Fibroblast of skin of left biceps (primary cell): ENCODE measurements around the gene METRN.
A peak's percentile ranks its signal among the peaks of the same experiment; 100 is the strongest.

ENCODE experiments used
- DNase-seq, 2 experiments: peaks; one replicate each; pipeline ENCODE4 v3.0.0-alpha.2; 2013; ENCODE audit warnings: low read depth in 2 of 2

METRN gene

DNA sequence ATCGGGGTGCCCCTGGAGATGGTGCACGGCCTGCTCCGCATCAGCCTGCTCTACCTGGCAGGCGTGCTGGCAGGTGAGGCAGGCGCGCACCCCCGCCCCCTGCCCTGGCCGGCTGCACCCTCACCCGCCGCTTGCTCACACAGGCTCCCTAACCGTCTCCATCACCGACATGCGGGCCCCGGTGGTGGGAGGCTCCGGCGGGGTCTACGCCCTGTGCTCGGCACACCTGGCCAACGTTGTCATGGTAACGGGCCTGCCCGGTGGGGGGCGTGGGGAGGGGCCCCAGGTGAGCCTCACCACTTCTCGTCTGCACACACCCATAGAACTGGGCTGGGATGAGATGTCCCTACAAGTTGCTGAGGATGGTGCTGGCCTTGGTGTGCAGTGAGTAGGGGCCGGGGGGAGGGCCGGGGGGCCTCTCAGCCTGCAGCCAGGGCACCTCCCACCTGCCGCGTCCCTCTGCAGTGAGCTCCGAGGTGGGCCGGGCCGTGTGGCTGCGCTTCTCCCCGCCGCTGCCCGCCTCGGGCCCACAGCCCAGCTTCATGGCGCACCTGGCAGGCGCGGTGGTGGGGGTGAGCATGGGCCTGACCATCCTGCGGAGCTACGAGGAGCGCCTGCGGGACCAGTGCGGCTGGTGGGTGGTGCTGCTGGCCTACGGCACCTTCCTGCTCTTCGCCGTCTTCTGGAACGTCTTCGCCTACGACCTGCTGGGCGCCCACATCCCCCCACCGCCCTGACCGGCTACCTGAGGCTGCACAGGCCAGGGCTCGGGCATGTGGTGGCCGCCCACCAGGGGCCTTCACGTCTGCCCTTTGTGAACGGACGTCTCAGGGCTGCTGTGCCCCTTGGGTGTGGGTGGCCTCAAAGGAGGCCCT lies 37.4 kb upstream of the METRN start:
- DNase-seq: no peak

DNA sequence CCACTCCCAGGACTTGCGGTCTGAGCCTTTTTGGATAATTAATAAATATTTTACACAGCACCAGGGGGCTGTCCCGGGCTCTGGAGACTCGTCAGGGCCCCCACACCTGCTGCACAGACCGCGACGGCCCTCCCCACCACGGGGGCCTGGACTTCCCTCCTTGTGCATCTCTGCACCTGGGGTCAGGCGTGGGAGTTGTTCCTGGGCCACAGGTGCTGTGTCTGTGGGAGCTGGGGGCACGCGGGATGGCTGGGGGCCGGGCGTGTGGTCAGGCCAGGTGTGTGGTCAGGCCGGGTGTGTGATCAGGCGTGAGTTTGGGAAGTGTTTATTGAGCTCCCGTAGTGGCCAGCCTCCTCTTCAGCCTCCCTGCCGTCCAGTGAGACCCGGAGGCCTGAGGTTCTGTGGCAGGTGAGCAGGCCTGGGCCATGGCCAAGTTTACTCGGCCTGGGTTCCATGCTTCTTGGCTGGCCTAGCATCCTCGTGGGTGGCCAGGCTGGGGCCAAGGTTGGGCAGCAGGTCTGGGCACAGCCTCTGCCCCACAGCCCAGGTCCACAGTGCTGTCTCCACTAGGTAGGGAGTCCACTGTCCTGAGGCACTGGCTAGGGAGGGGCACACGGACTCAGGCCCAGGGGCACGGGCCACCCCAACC lies 36.6 kb upstream of the METRN start:
- DNase-seq: no peak

DNA sequence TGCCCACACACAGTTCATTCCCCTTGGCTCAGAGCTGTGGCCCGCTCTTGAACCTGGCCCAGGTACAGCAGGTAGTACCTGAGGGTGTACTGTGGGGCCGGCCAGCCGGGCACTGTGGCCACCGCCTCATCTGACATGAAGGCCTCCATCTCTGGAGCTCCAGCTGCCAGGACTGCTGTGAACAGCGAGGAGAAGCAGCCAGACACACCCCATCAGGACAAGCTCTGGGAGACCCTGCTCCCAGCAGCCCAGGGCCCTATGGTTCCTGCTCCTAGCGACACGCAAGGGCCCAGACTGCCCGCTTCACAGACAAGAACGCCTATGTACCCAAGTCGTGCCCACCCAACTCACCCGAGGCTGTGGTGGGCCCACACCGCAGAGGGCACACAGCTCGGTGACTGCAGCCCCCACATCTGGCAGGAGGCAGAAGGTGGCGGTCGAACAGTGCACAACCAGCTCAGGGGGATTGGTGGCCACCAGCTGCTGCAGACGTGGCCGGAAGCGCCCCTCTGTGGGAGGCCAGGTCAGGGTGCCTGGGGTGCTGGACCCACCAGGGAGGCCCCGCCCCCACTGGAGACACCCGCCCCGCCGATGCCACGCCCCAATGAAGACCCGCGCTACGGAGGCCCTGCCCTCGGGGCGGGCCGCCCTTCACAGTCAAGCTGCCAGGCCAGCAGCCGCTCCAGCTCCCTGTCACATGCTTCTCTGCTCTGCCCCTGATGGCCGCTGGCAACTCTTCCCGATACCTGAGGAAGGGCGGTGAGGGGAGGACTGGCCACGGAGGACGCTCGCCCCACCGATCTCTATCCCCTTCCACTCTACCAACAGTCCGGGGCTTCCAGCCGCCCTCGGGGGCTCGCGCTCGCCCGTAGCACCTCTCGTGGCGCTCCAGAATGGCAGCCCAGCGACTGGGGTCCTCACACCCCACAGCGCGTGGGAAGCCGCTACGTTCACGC lies 35.8 kb upstream of the METRN start:
- DNase-seq: peak; percentile 4 to 8

DNA sequence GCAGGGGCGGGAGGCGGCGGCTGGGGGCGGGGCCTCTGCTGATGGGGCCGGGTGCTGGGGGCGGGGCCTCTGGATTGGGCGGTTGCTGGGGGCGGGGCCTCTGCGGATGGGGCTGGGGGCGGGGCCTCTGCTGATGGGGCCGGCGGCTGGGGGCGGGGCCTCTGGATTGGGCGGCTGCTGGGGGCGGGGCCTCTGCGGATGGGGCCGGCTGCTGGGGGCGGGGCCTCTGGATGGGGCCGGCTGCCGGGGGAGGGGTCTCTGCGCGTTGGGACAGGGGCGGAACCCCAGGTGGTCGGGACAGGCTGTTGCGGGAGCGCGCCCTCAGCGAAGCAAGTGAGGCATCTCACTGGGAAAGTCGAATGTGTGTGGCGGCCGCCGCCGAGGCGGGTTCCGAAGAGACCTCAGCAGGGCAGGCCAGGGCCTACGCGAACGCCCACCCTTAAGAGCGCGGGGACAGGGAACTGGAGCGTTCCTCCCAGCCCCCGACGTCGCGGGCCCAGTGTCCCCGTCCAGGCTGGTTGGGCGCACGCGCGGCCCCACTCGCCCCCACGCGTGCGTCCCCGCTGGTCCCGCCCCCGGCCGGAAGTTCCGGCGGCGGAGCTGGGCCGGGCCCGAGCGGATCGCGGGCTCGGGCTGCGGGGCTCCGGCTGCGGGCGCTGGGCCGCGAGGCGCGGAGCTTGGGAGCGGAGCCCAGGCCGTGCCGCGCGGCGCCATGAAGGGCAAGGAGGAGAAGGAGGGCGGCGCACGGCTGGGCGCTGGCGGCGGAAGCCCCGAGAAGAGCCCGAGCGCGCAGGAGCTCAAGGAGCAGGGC lies 34.9 kb upstream of the METRN start, which contains the start of gene STUB1:
Gene STUB1, plus strand, starts transcription at position 597 of the 811 bp plus-strand sequence. Its CDS starts 116 bp downstream, at position 713.
- DNase-seq: peak; percentile 55 to 56

DNA sequence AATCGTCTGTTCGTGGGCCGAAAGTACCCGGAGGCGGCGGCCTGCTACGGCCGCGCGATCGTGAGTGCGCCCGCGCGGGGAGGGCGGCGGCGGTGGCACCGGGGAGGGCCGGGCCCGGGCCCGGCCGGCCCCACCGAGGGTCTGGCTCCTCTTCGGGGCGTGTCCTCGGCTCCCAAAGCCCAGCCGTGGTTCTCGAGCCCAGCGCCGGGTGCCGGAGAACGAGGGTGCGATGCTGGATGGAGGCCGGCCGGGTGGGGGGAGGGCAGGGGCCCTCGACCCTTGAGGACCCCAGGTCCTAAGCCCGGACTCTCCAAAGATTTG lies 34.3 kb upstream of the METRN start:
- no peak for DNase-seq

DNA sequence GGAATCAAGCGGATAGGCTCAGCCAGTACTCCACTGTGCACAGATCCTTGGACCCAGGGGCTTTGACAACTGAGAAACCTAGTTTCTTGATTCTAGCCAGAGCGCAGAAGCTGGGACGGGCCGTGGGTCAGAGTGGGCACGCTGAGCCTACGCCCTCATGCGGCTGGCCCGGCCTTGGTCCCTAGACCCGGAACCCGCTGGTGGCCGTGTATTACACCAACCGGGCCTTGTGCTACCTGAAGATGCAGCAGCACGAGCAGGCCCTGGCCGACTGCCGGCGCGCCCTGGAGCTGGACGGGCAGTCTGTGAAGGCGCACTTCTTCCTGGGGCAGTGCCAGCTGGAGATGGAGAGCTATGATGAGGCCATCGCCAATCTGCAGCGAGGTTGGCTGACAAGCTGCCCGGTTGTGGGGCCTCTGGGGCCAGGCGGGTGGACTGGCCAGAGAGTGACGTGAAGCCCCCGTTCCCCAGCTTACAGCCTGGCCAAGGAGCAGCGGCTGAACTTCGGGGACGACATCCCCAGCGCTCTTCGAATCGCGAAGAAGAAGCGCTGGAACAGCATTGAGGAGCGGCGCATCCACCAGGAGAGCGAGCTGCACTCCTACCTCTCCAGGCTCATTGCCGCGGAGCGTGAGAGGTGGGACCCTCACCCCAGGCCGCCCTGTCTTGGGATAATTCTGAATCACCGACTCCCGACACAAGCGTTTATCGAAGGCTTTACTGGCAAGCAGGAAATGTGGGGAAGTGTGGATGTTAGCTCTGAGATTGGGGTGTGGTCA lies 33.8 kb upstream of the METRN start:
- no peak for DNase-seq

DNA sequence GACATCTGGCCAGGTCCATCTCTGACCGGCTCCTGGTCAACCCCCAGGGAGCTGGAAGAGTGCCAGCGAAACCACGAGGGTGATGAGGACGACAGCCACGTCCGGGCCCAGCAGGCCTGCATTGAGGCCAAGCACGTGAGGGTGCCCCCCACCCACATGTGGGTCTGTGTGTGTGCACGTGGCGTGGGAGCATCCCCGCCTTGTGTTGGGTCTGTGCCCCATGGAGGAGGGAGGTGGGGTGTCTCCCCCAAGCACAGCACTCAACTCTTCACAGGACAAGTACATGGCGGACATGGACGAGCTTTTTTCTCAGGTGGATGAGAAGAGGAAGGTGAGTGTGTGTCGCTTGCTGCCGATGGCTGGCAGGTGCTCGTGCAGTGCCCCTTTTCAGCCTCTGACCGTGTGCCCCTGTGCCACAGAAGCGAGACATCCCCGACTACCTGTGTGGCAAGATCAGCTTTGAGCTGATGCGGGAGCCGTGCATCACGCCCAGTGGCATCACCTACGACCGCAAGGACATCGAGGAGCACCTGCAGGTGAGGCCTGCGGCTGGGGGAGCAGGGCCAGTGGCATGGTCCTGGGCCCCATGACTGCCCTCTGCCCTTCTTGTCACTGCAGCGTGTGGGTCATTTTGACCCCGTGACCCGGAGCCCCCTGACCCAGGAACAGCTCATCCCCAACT lies 33.0 kb upstream of the METRN start:
- no peak for DNase-seq

DNA sequence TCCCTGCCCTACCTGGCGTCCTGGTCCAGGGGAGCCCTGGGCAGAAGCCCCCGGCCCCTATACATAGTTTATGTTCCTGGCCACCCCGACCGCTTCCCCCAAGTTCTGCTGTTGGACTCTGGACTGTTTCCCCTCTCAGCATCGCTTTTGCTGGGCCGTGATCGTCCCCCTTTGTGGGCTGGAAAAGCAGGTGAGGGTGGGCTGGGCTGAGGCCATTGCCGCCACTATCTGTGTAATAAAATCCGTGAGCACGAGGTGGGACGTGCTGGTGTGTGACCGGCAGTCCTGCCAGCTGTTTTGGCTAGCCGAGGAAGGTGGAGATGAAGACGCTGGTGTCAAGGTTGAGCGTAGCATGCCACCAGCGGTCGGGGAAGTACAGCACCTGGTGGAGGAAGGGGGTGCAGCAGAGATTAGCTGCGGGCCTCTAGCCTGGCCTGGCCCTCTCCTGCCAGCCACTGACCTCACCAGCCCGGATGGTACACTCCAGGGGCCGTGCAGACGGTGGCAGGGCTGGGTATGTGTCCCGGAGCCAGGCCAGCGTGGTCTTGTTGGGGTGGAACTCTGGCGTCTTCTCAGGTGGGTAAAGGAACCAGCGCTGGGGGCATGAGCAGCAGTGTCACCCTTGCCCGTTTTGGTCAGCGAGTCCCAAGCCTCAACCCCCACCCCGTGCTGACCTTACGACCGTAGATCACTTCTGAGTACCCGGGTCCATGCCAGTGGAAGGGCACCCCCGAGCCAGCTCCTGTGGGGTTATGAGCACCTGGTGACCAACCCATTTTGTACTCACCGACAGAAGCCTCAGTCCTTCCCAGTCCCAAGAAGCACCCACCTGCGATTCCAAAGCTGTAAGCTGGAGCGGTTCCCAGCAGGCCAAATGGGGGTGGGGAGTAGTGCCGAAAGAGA lies 32.2 kb upstream of the METRN start:
- DNase-seq: no peak

DNA sequence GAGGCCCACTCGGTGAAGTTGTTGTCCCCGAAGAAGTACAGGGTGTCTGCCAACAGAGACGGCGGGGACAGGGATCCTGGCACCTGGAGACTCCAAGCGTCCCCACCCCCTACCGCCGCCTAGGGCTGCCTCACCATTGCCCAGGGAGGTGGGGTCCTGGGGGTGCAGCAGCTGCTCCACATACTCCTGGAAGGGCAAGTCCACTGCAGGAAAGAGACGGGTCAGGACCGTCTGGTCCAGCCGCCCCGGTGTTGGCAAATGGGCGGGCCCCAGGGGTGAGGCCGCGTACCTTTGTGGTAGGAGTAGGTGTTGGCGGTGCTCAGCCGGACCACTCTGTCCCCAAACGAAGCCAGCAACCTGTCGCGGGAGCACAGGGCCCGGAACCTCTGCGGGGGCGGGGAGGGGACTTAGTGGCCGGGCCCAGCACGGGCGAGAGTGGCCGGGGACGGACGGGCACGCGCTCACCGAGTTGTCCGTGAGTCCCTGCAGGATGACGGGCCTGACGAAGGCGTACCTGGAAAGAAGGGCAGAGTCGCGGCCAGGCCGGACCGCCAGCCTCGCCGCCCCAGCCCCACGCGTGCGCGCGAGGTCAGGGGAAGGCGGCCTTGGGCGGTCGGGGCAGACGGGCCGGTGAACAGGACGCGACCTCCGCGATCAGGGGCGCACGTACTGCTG lies 31.4 kb upstream of the METRN start:
- no peak for DNase-seq

DNA sequence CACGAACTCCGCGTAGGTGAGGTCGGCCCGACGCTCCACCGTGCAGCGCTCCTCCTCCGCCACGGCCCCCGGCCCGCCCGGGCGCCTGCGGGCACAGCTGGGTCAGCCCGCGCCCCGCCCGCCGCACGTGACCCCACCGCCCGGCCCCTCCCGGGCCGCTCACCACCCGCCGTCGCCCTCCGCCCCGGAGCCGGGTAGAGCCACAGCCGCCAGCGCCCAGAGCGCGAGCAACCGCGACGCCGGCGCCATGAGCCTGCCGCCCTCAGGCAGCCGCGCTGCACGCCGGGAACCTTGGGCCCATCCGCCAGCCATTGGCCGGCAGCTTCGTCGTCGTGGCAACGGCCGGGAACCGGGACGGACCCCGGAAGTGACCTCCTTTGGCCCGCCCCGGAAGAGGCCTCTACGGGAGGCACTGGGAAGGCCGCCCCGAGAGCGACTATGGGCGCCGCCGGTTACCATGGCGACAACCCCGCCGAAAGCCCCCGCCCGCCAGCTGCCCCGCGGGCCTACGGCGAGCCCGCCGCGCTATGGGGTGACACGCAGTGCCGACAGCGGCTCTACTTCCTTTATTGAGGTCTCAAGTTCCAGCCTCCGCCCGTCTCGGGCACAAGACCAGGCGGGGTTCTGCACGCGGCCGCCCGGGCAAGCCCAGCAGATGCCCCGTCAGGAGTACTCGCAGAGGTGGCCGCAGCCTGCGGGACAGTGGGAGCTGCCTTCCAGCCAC lies 30.7 kb upstream of the METRN start, which contains the start of gene JMJD8:
Gene JMJD8, minus strand, starts transcription at position 264 of the 724 bp plus-strand sequence. Its CDS starts 15 bp downstream, at position 249.
- DNase-seq: peak; percentile 84 to 85

DNA sequence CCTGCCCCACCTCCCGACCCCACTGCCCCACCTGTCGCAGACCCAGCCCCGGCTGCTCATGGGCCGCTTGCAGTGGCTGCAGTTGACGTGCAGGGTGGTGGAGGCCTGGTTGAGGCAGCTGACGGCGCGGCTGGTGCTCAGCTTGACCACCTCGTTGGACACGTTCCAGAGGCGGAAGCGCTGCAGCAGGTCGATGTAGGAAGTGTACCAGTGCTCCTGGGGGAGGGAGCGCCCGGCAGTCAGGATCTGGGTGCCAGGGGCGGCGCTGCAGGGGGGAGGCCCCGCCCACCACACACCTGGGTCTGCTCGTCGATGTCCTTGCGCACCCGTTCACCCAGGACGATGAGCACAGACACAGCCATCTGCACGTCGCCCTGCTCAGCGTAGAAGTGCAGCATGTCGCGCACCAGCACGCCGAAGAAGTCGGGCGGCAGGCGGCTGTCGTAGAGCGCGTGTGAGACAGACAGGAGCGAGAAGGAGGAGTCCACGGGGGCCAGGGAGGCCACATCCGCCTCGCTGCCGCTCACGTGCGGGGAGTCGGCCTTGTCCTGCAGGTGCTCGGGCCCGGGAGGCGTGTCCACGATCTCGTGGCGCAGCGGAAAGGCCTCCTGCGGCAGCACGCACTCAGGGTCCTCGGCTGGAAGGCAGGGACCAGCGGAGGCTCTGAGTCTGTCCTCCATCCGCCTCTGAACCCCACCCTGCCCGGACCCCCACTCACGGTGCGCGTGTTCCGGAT lies 29.8 kb upstream of the METRN start:
- no peak for DNase-seq

DNA sequence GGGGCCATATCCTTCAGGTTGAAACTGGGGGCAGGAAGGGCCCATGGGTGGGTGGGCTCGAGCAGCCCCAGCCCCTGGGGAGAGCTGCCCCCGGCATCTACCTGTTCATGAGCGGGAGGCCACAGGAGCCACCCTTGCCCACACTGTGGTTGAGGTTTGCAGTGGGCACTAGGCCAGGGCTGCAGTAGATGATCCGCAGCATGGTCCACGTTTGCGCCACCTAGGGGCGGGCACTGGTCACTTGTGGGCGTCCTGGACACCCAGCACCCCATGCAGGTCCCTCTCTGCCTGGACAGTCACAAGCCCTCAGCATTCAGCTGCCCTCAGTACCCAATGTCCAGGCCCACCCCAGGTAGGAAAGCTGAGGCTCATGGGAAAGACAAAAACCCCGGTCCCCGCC lies 29.0 kb upstream of the METRN start:
- DNase-seq: no peak

DNA sequence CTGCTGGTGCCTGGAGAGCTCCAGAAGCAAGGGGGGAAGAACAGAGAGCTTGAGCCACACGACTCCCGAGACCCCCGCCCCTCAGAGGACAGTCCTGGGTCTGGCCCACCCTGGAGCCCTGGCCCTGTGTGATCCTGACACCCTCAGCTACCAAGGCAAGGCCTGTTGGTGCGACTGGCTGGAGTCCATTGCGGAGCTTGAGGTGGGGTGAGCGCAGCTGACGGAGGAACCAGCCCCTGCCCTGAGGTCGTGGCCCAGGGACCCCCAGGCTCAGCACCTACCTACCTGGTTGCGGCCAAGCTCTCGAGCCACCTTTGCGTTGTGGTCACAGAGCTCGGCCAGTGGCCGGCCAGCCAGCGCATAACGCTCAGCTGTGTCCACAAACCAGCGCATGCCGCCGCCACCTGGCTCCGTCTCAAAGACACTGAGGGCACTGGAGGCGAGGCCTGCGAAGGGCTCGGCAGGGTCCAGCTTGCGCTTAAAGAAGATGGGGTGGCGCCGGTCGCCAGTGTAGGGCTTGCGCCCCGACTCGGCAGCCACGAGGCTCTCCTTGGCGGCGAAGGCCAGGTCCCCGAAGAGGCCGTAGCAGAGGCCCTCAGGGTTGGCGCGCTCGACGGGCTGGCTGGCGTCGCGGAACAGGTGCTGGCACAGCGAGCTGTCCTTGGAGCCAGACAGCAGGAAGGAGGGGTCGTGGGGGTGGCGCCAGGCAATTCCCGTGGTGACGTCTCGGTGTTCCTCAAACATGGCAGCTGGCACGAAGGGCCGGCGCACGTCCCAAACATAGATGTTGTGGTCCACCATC lies 28.3 kb upstream of the METRN start:
- DNase-seq: no peak

DNA sequence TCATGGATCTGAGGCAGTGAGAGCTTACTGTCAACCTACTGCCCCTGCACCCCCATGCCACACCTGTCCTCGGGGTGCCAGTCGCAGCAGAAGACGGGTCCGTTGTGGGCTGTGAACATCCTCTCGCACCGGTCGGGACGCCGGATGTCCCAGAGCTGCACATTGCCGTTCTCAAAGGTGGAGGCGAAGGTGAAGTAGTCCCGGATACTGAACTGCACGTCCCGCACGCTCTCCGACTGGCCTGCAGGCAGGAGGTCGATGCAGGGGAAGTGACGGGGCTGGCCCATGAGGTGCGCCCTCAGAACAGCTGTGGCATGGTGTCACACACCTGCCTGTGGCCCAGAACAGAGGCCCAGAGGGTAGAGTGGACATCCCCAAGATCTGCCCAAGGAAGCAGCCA lies 27.4 kb upstream of the METRN start:
- DNase-seq: no peak

DNA sequence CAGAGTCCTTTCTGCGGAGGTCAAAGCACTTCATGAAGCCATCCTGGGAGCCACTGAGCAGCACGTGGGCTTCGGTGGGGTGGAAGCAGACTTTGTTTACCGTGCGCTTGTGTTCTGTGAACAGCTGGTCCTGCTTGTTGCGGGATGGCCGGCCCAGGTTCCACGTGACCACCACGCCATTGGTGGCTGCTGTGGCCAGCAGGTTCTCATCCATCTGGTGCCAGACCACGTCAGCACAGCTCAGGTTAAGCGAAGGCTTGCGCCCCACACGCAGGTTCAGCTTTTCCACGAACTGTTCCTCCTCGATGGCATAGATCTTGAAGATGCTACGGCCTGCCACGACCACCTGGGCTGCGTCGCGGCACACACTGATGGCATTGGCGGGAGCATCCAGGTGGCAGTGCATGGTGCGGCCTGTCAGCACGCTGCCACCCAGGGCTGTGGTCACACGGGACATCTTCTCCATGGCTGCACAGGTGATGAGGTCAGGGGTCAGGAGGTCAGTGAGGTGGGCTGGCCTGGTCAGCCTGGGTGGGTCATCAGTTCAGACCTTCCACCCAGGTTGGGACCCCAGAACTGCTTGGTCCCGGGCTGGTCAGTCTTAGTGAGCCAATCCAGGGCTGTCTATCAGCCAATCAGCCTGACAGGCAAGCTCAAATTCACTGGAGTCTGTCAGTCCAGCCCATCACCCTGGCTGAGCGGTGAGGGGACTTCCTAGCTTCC lies 25.6 kb upstream of the METRN start:
- no peak for DNase-seq
